K562 (cell line): ENCODE results near the gene WWTR1. TPM values are rescaled to one million over a fixed set of nuclear protein-coding genes. Genes with fewer than 3 reads are reported as not detected.

Experiments used
- ATAC-seq: fragments of 200-7000 bp; cut with Tn5 transposase; 3 replicates; pipeline ENCODE4 v1.9.1; 2020; ENCODE audit warnings: moderate library complexity
- BruUV-seq: library from RNA; stranded (reverse); fragments of 400-500 nt; replicated peaks from 2 replicates; lab custom pipeline; 2021; lab: Mats Ljungman, UMichigan
- CTCF ChIA-PET: fragments of 300-600 bp; formaldehyde crosslinking; extraction: SDS; loops from one replicate; lab custom pipeline; 2021; ENCODE audit warnings: low intra/inter-chr PET ratio; lab: Yijun Ruan, JAX
- POLR2A ChIA-PET: fragments of 300-600, 350-650 bp; sonication (Branson Sonifier 250); formaldehyde crosslinking; extraction: SDS; loops from one replicate; lab custom pipeline; 2021; ENCODE audit warnings: antibody characterized with exemption, inconsistent platforms; lab: Yijun Ruan, JAX
- DNase-seq, 4 experiments: peaks; one replicate each; pipeline versions ENCODE4 v3.0.0 to v3.0.0-alpha.2; 2011 to 2018; ENCODE audit warnings: low spot score in 3 of 4, mixed read lengths in 3 of 4; ENCODE audit errors: extremely low read depth in 1 of 4
- FAIRE-seq: peaks from 2 replicates; lab custom pipeline; 2011; peaks lifted over from hg19 to GRCh38; lab: Jason Lieb, UNC
- H2AFZ ChIP-seq: 2 replicates; pipeline ENCODE4 v1.6.0; 2011; ENCODE audit warnings: low read depth, low read length, control low read depth, inconsistent platforms
- H3K27ac ChIP-seq: fragments of 200-600 bp; 3 replicates; pipeline ENCODE4 v1.8.0; 2011; ENCODE audit warnings: low read depth, mild to moderate bottlenecking, control low read depth, inconsistent platforms, low read length, moderate library complexity, mixed read lengths; ENCODE audit errors: extremely low read depth
- H3K27me3 ChIP-seq, 2 experiments: fragments of 300-600 bp in 1 of 2; 2 replicates in 1 of 2; 3 replicates in 1 of 2; pipeline versions ENCODE4 v1.6.0 to v1.8.0; 2011; ENCODE audit warnings: inconsistent platforms in 2 of 2, low read length in 2 of 2, mild to moderate bottlenecking in 1 of 2, mixed read lengths in 1 of 2, moderate library complexity in 1 of 2; ENCODE audit not compliant: control insufficient read depth in 2 of 2, insufficient read depth in 2 of 2
- H3K36me3 ChIP-seq: fragments of 300-600 bp; 3 replicates; pipeline ENCODE4 v1.8.0; 2011; ENCODE audit warnings: mild to moderate bottlenecking, low read length, inconsistent platforms; ENCODE audit not compliant: control insufficient read depth, insufficient read depth
- H3K4me1 ChIP-seq, 2 experiments: fragments of 200-600 bp in 1 of 2; replicated peaks in 1 of 2; 2 replicates in 1 of 2; 3 replicates in 1 of 2; pipeline versions ENCODE4 v1.5.1 to v1.8.0; 2011; ENCODE audit warnings: inconsistent platforms in 2 of 2, low read length in 2 of 2, mild to moderate bottlenecking in 1 of 2, mixed read lengths in 1 of 2, moderate library complexity in 1 of 2; ENCODE audit not compliant: control insufficient read depth in 2 of 2, insufficient read depth in 2 of 2
- H3K4me2 ChIP-seq: 2 replicates; pipeline ENCODE4 v1.6.1; 2011; ENCODE audit warnings: low read length, control low read depth, inconsistent platforms, mixed read lengths; ENCODE audit not compliant: insufficient read depth
- H3K4me3 ChIP-seq: fragments of 200-600 bp; sonication (generic), shearing (Covaris generic); 2 replicates; pipeline ENCODE4 v1.5.1; 2016; ENCODE audit warnings: control low read depth, inconsistent platforms
- H3K79me2 ChIP-seq: fragments of 200-600 bp; 3 replicates; pipeline ENCODE4 v1.8.0; 2011; ENCODE audit warnings: low read length, inconsistent platforms; ENCODE audit not compliant: control insufficient read depth, insufficient read depth
- H3K9ac ChIP-seq, 2 experiments: 2 replicates each; pipeline versions ENCODE4 v1.6.0 to v1.6.1; 2011; ENCODE audit warnings: low read depth in 2 of 2, low read length in 2 of 2, control low read depth in 1 of 2, inconsistent platforms in 1 of 2, mild to moderate bottlenecking in 1 of 2, mixed read lengths in 1 of 2; ENCODE audit not compliant: insufficient read depth in 1 of 2
- H3K9me1 ChIP-seq: one replicate; pipeline ENCODE4 v1.6.0; 2011; ENCODE audit warnings: inconsistent platforms, mild to moderate bottlenecking, low read length, moderate library complexity; ENCODE audit not compliant: control insufficient read depth, insufficient read depth
- H3K9me3 ChIP-seq: replicated peaks from 2 replicates; pipeline ENCODE4 v1.5.1; 2011; ENCODE audit warnings: low read depth, low read length, inconsistent platforms; ENCODE audit not compliant: control insufficient read depth, insufficient read depth
- H4K20me1 ChIP-seq: replicated peaks from 2 replicates; pipeline ENCODE4 v1.6.1; 2011; ENCODE audit warnings: low read length, inconsistent platforms, mixed read lengths; ENCODE audit not compliant: control insufficient read depth, insufficient read depth
- CHD2 ChIP-seq: IDR thresholded peaks from 2 replicates; pipeline ENCODE4 v1.6.1; 2011; ENCODE audit warnings: low read depth, low read length
- JUN ChIP-seq, 2 experiments: sonication (generic) in 1 of 2; formaldehyde crosslinking in 1 of 2; IDR thresholded peaks; 2 replicates each; pipeline versions ENCODE4 v1.6.1 to v1.8.0; 2012 to 2022; ENCODE audit warnings: borderline replicate concordance in 2 of 2, mild to moderate bottlenecking in 2 of 2, improper control_type of control experiment in 1 of 2, low read depth in 1 of 2, low read length in 1 of 2, missing genetic modification reagents in 1 of 2
- NR2C1 ChIP-seq, 2 experiments: fragments of 450-650 bp; IDR thresholded peaks; 2 replicates each; pipeline ENCODE4 v1.6.1; 2017; ENCODE audit warnings: mild to moderate bottlenecking in 2 of 2, antibody characterized with exemption in 1 of 2, inconsistent platforms in 1 of 2, missing compliant biosample characterization in 1 of 2, missing genetic modification characterization in 1 of 2
- U2AF2 ChIP-seq: fragments of 200-400 bp; formaldehyde crosslinking; optimal IDR thresholded peaks from 2 replicates; pipeline ENCODE3; 2017; ENCODE audit warnings: low read depth, mild to moderate bottlenecking, low read length
- ZNF717 ChIP-seq: fragments of 250-450 bp; sonication (Bioruptor Pico); IDR thresholded peaks from 2 replicates; pipeline ENCODE4 v1.5.0; 2021
- WGBS: fragments of 100-300 bp; shearing (Covaris generic); methylation state at CpG from one replicate; pipeline ENCODE4 v1.1.6; 2016; ENCODE audit warnings: low coverage, mixed read lengths; ENCODE audit not compliant: insufficient coverage; ENCODE audit errors: missing lambda C conversion rate; 5-methylcytosine and 5-hydroxymethylcytosine counted together
- in situ Hi-C: fragments of 300-500 bp; cut with MboI; formaldehyde crosslinking; loops from 4 replicates; pipeline ENCODE4 v1.15.0; 2018; ENCODE audit warnings: inconsistent platforms, mixed read lengths
- intact Hi-C: fragments of 100-400 bp; cut with micrococcal nuclease; formaldehyde crosslinking; loops from 2 replicates; pipeline ENCODE4 v1.14.2; 2022
- polyA plus RNA-seq, 8 experiments: library from polyadenylated mRNA; depleted of rRNA in 4 of 8; stranded (reverse) in 5 of 8; unstranded in 3 of 8; fragments of >200 nt; fragmentation: Nextera tagmentation in 2 of 8; fragmentation: Illumina TruSeq in 1 of 8; extraction: Ambion mirVana in 2 of 8; extraction: Trizol in 1 of 8; gene quantifications; 2 replicates each; pipeline versions ENCODE4 v1.2.1 to v1.2.3, GENCODE V29; 2011 to 2014; ENCODE audit warnings: inconsistent platforms in 1 of 8, missing spikeins in 1 of 8
- total RNA-seq, 7 experiments: library from RNA; depleted of rRNA in 6 of 7; stranded (reverse); fragments of >200 nt in 6 of 7; fragmentation: Illumina TruSeq in 2 of 7; extraction: Trizol in 2 of 7; gene quantifications; 2 replicates each; pipeline versions ENCODE4 v1.2.1 to v1.2.3, GENCODE V29; 2011 to 2021; ENCODE audit warnings: low replicate concordance in 1 of 7
- TF ChIP-seq, protein P1 (sequence below): IDR thresholded peaks from 3 replicates; pipeline ENCODE4 v1.6.1; 2011; ENCODE audit warnings: borderline replicate concordance, mild to moderate bottlenecking, moderate library complexity; ENCODE audit not compliant: insufficient read length; ENCODE audit errors: extremely low read depth
- TF ChIP-seq, protein P2 (sequence below): fragments of 450-650 bp; IDR thresholded peaks from 2 replicates; pipeline ENCODE4 v1.6.1; 2016; ENCODE audit warnings: low read depth, mild to moderate bottlenecking, moderate library complexity
- TF ChIP-seq, protein P3 (sequence below): sonication (generic); formaldehyde crosslinking; IDR thresholded peaks from 2 replicates; pipeline ENCODE4 v1.8.0; 2023; ENCODE audit warnings: mild to moderate bottlenecking, missing genetic modification reagents

Gene WWTR1
- total and polyA plus RNA-seq, 9 of the 15 experiments (the other 6 are each of a cell fraction or from before 2014, with no cell fraction given), result 0.04 to 1.5 (median 0.60) TPM

DNA sequence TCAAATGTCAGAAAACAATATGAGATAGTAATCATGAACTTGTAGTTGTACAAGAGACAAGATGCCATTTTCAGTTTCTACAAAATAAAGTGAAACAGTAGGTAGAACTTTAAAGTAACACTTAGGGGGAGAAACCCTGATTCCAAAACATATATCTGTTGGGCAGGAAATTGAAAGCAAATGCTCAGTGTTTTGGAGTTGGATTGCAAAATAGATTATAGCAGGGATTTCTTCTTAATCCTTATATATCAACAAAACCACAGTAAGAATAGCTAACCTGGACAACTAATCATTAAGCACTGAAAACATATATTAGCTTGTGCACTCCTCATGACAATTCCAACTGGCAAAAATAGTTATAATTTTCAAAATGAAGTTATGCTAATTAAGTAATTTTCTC, 47.6 kb upstream of the WWTR1 start (continued):
- TF ChIP-seq, protein P1, sequence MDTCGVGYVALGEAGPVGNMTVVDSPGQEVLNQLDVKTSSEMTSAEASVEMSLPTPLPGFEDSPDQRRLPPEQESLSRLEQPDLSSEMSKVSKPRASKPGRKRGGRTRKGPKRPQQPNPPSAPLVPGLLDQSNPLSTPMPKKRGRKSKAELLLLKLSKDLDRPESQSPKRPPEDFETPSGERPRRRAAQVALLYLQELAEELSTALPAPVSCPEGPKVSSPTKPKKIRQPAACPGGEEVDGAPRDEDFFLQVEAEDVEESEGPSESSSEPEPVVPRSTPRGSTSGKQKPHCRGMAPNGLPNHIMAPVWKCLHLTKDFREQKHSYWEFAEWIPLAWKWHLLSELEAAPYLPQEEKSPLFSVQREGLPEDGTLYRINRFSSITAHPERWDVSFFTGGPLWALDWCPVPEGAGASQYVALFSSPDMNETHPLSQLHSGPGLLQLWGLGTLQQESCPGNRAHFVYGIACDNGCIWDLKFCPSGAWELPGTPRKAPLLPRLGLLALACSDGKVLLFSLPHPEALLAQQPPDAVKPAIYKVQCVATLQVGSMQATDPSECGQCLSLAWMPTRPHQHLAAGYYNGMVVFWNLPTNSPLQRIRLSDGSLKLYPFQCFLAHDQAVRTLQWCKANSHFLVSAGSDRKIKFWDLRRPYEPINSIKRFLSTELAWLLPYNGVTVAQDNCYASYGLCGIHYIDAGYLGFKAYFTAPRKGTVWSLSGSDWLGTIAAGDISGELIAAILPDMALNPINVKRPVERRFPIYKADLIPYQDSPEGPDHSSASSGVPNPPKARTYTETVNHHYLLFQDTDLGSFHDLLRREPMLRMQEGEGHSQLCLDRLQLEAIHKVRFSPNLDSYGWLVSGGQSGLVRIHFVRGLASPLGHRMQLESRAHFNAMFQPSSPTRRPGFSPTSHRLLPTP, result no peak

DNA sequence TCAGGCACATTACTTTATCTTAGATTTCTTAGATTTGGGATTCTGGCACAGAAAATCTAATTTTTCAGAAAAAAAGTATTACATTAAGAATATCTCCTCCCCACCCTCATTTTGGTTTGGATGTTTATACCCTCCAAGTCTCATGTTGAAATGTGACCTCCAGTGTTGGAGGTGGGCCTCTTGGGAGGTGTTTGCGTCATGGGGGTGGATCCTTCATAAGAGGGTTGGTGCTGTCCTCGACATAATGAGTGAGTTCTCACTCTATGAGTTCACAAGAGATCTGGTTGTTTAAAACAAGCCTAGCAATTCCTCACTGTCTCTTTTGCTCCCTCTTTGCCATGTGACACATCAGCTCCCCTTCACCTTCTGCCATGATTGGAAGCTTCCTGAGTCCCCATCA, 45.6 kb upstream of the WWTR1 start:
- no peaks in the 10 kb centered on the region for H3K4me1 ChIP-seq
- no peak overlapping the region for H3K27ac ChIP-seq
- ChIA-PET CTCF (no interaction called here), POLR2A (no interaction called here)
- in situ Hi-C loops, result no loop called here
- H3K4me2 ChIP-seq, result no peak overlapping the region
- no peak for TF ChIP-seq CHD2
- no peak for TF ChIP-seq JUN (IDR thresholded peaks at IDR 0.05; ENCODE audit: borderline replicate concordance, low read depth, low read length)
- TF ChIP-seq JUN (CRISPR knock-in tag; IDR thresholded peaks at IDR 0.05; ENCODE audit: borderline replicate concordance), result no peak
- TF ChIP-seq, protein P2, sequence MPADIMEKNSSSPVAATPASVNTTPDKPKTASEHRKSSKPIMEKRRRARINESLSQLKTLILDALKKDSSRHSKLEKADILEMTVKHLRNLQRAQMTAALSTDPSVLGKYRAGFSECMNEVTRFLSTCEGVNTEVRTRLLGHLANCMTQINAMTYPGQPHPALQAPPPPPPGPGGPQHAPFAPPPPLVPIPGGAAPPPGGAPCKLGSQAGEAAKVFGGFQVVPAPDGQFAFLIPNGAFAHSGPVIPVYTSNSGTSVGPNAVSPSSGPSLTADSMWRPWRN, result no peak
- no peak for TF ChIP-seq U2AF2
- TF ChIP-seq, protein P3, sequence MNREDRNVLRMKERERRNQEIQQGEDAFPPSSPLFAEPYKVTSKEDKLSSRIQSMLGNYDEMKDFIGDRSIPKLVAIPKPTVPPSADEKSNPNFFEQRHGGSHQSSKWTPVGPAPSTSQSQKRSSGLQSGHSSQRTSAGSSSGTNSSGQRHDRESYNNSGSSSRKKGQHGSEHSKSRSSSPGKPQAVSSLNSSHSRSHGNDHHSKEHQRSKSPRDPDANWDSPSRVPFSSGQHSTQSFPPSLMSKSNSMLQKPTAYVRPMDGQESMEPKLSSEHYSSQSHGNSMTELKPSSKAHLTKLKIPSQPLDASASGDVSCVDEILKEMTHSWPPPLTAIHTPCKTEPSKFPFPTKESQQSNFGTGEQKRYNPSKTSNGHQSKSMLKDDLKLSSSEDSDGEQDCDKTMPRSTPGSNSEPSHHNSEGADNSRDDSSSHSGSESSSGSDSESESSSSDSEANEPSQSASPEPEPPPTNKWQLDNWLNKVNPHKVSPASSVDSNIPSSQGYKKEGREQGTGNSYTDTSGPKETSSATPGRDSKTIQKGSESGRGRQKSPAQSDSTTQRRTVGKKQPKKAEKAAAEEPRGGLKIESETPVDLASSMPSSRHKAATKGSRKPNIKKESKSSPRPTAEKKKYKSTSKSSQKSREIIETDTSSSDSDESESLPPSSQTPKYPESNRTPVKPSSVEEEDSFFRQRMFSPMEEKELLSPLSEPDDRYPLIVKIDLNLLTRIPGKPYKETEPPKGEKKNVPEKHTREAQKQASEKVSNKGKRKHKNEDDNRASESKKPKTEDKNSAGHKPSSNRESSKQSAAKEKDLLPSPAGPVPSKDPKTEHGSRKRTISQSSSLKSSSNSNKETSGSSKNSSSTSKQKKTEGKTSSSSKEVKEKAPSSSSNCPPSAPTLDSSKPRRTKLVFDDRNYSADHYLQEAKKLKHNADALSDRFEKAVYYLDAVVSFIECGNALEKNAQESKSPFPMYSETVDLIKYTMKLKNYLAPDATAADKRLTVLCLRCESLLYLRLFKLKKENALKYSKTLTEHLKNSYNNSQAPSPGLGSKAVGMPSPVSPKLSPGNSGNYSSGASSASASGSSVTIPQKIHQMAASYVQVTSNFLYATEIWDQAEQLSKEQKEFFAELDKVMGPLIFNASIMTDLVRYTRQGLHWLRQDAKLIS (CRISPR knock-in tag), result no peak
- TF ChIP-seq NR2C1 (IDR thresholded peaks at IDR 0.05), result no peak
- no peak for TF ChIP-seq NR2C1 (tag; IDR thresholded peaks at IDR 0.05)
- no peak for TF ChIP-seq ZNF717
- no peaks in the 10 kb centered on the region for H4K20me1 ChIP-seq
- 0% methylated on average over 2 of the region's 2 CpGs for WGBS
- no peak for DNase-seq
- no peaks in the 10 kb centered on the region for H3K9me3 ChIP-seq
- no peak overlapping the region for H3K9ac ChIP-seq
- FAIRE-seq, result no peak
- H3K79me2 ChIP-seq, result no peaks in the 10 kb centered on the region
- intact Hi-C loops, result no loop called here
- H2AFZ ChIP-seq, result no peak overlapping the region
- no TSS peak for BruUV-seq
- H3K9me1 ChIP-seq, result no peaks in the 10 kb centered on the region
- H3K27me3 ChIP-seq, result no peaks in the 10 kb centered on the region
- no peak for ATAC-seq
- no peaks in the 10 kb centered on the region for H3K36me3 ChIP-seq
- H3K4me3 ChIP-seq, result no peak overlapping the region
